ENCODE data around the gene RFX3.

The RFX3 gene

DNA sequence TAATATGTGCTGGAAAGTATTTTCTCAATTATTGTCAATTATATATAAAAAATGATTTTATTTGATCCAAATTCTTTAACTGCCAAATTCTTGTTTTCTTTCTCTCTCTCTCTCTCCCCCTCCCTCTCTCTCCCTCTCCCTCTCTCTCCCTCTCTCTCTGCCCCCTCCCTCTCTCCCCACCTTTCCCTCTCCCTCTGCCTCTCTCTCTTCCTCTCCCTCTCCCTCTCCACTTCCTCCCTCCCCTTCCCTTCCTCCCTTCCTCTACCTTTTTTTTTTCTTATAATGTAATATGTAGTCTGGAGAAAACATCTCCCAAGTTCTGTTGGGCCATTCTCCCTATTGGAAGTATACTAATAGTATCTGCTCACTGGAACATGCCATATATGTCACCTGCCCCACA is 6.4 kb upstream of the RFX3 start (continued):
- no peak for TF ChIP-seq ZNF423 (tag by site-specific recombination; IDR thresholded peaks at IDR 0.05)

DNA sequence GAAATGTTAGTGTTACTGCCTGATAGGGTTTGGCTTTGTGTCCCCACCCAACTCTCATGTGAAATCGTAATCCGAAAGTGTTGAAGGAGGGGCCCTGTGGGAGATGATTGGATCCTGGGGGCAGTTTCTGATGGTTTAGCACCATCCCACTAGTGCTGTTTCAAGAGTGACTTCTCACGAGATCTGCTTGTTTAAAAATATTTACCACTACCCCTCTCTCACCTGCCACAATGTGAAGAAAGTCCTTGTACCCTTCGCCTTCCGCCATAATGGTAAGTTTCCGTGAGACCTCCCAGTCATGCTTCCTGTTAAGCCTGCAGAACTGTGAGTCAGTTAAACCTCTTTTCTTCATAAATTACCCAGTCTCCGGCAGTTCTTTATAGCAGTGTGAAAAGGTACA is 2.6 kb upstream of the RFX3 start:
- Histone ChIP-seq H3K4me1 (ENCODE audit: control insufficient read depth, insufficient read depth, low read length) (peaks cover 2% of the 10 kb centered on the region; the same call in 1 of the 2 replicates), H3K36me3 (ENCODE audit: control insufficient read depth in 2 of 2, insufficient read depth in 1 of 2, low read length in 2 of 2) (no peaks in the 10 kb centered on the region; a peak in 1 of 3 replicates), H3K4me3 (ENCODE audit: low read depth, low read length) (no peak overlapping the region), H3K9me3 (ENCODE audit: control insufficient read depth, insufficient read depth, low read depth, low read length) (no peaks in the 10 kb centered on the region), H3K27ac (ENCODE audit: extremely low read depth, low read depth, low read length) (no peak overlapping the region)
- ChIA-PET CTCF (interaction anchor here (0.7 kb wide), 1 partner anchor 634 kb away, joined by 3 read pairs; no protein-coding TSS in a partner anchor), POLR2A (interaction anchor here (3.1 kb wide), 1 partner anchor 21 kb away, joined by 33 read pairs; no protein-coding TSS in a partner anchor)
- TF ChIP-seq ZNF473 (tag by site-specific recombination; IDR thresholded peaks at IDR 0.05) (no peak), ZFP41 (tag by site-specific recombination; IDR thresholded peaks at IDR 0.05; ENCODE audit: borderline replicate concordance) (no peak)

DNA sequence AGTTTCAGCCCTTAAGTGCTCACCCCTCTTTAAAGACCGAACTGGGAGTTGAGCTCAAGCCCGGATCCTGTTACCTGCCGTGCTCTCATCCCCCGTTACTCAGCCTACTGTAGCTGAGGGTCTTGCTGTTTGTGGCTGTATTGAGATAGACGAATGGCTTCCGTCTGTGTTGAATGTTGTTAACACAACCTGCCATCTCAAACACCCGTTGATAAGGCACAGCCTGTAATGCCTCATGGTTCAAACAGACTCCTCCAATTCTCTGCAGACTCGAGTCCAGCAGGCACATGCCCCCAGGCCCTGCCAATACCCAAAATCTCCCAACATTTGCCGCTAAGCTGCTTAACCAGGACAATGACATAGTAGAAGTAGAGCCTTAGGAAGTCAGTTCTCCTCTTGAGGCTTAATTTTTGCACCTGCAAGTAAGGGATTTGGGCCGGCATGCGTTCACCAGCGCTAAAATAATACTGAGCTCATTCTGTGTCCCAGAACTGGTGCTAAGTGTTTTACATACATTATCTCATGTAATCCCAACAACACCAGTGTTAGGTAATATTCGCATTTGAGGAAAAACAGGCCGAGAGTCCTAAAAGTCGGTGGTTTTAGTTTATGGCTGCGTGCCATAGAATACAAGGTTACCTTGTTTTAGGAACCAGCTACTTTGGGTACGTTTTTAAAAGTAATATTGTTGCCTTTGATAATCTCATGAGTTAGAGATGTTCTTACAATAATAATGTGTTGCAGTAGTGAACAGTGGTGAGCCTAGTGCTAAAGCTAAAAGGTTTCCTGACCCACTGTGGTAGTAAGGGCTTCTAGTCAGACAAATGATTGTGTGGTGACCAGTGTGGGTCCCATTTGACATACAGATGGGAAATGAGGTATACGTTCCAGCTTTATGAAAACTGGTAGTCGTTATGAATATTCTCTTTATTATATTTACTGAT is 1.5 kb upstream of the RFX3 start:
- Histone ChIP-seq H3K4me3 (ENCODE audit: low read depth, low read length) (peak overlapping the region; percentile 95), H3K4me1 (ENCODE audit: control insufficient read depth, insufficient read depth, low read length) (peaks cover 2% of the 10 kb centered on the region; the same call in 1 of the 2 replicates), H3K36me3 (ENCODE audit: control insufficient read depth in 2 of 2, insufficient read depth in 1 of 2, low read length in 2 of 2) (no peaks in the 10 kb centered on the region; a peak in 1 of 3 replicates), H3K27ac (ENCODE audit: extremely low read depth, low read depth, low read length) (peak overlapping the region; percentile 100), H3K9me3 (ENCODE audit: control insufficient read depth, insufficient read depth, low read depth, low read length) (no peaks in the 10 kb centered on the region)
- ChIA-PET CTCF (interaction anchor here (0.6 to 1.1 kb wide), 4 partner anchors 58 to 669 kb away, joined by 3 to 5 read pairs (median 3); no protein-coding TSS in a partner anchor), POLR2A (interaction anchor here (0.8 to 3.1 kb wide), 9 partner anchors 10 to 683 kb away, joined by 3 to 33 read pairs (median 4); partner anchors contain the start of gene PUM3)
- TF ChIP-seq YY1 (tag by site-specific recombination; IDR thresholded peaks at IDR 0.05) (no peak), ZNF664 (tag by site-specific recombination; IDR thresholded peaks at IDR 0.05) (0 out of 2 replicates have a peak, but pooled peaks have one; percentile 12), ZNF335 (tag by site-specific recombination; conservative IDR thresholded peaks at IDR 0.05) (0 out of 2 replicates have a peak, but pooled peaks have one; percentile 18), ZNF521 (tag by site-specific recombination; IDR thresholded peaks at IDR 0.05) (no peak)

DNA sequence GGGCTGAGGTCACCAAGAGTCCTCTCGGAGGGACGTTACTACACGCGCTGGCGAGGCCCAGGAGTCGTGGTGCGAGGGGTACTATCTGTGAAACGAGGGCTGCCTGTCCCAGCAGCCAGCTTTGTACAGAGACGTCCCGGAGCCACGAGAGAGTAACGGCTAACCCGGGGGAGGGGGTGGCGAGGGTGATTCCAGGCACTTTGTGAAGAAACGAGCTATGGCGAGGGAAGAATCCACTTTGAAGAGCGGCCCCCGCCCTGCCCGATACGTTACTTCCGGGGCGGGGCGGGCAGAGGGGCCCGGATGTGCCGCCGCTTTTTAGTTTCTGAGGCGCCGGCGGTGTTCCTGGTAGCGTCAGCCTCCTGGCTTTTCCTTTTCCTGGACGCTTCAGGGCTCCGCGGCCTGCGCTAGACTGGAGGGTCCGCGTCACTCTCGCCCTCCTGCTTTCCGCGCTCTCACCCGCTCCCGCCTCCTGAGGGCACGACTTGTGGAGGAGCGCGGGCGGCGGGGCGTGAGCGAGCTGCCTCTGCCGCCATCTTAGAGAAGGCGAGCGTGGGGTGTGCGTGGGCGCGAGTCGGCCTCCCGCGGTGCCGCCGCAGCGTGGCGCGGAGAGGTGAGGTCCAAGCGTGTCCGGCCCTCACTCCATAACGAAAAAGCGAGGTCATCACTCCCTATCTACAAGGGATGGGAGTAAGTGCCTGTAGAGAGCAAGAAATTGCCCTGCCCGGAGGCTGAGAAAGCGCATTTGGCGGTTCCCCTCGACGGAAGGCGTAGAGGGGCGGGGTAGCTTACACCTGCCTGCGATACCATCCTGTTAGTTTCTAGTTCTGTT is 580 bp upstream of the RFX3 start:
- H3K36me3 ChIP-seq (ENCODE audit: control insufficient read depth in 2 of 2, insufficient read depth in 1 of 2, low read length in 2 of 2): no peaks in the 10 kb centered on the region; a peak in 1 of 3 replicates
- H3K4me3 ChIP-seq (ENCODE audit: low read depth, low read length): peak overlapping the region; percentile 95
- peaks cover 2% of the 10 kb centered on the region; the same call in 1 of the 2 replicates for H3K4me1 ChIP-seq (ENCODE audit: control insufficient read depth, insufficient read depth, low read length)
- no peaks in the 10 kb centered on the region for H3K9me3 ChIP-seq (ENCODE audit: control insufficient read depth, insufficient read depth, low read depth, low read length)
- peak overlapping the region; percentile 100 for H3K27ac ChIP-seq (ENCODE audit: extremely low read depth, low read depth, low read length)
- CTCF ChIA-PET: interaction anchor here (1.0 kb wide), 1 partner anchor 59 kb away, joined by 5 read pairs; no protein-coding TSS in a partner anchor
- POLR2A ChIA-PET: interaction anchor here (0.6 to 3.1 kb wide), 16 partner anchors 9 to 886 kb away, joined by 3 to 33 read pairs (median 3); partner anchors contain the start of gene PUM3
- peak; percentile 29; the same call in 1 of the 2 replicates for TF ChIP-seq CTCF (tag by site-specific recombination; IDR thresholded peaks at IDR 0.05)
- TF ChIP-seq ZNF660 (tag by site-specific recombination; IDR thresholded peaks at IDR 0.05): peak; percentile 65; the same call in 1 of the 2 replicates
- peak; percentile 31; the same call in 1 of the 2 replicates for TF ChIP-seq ZBTB48 (tag by site-specific recombination; IDR thresholded peaks at IDR 0.05)
- peak; percentile 53 for TF ChIP-seq ZNF629 (tag by site-specific recombination; IDR thresholded peaks at IDR 0.05)
- TF ChIP-seq, protein P1, sequence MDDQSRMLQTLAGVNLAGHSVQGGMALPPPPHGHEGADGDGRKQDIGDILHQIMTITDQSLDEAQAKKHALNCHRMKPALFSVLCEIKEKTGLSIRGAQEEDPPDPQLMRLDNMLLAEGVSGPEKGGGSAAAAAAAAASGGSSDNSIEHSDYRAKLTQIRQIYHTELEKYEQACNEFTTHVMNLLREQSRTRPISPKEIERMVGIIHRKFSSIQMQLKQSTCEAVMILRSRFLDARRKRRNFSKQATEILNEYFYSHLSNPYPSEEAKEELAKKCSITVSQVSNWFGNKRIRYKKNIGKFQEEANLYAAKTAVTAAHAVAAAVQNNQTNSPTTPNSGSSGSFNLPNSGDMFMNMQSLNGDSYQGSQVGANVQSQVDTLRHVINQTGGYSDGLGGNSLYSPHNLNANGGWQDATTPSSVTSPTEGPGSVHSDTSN (CRISPR knock-in tag; IDR thresholded peaks at IDR 0.05): peak; percentile 36
- no peak for TF ChIP-seq ZNF175 (tag by site-specific recombination; IDR thresholded peaks at IDR 0.05)
- TF ChIP-seq, protein P2, sequence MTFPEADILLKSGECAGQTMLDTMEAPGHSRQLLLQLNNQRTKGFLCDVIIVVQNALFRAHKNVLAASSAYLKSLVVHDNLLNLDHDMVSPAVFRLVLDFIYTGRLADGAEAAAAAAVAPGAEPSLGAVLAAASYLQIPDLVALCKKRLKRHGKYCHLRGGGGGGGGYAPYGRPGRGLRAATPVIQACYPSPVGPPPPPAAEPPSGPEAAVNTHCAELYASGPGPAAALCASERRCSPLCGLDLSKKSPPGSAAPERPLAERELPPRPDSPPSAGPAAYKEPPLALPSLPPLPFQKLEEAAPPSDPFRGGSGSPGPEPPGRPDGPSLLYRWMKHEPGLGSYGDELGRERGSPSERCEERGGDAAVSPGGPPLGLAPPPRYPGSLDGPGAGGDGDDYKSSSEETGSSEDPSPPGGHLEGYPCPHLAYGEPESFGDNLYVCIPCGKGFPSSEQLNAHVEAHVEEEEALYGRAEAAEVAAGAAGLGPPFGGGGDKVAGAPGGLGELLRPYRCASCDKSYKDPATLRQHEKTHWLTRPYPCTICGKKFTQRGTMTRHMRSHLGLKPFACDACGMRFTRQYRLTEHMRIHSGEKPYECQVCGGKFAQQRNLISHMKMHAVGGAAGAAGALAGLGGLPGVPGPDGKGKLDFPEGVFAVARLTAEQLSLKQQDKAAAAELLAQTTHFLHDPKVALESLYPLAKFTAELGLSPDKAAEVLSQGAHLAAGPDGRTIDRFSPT (tag by site-specific recombination; IDR thresholded peaks at IDR 0.05): 0 out of 2 replicates have a peak, but pooled peaks have one; percentile 6
- TF ChIP-seq EGR2 (tag by site-specific recombination; IDR thresholded peaks at IDR 0.05; ENCODE audit: low read depth): peak; percentile 93
- 0 out of 2 replicates have a peak, but pooled peaks have one; percentile 22 for TF ChIP-seq ZFP37 (tag by site-specific recombination; IDR thresholded peaks at IDR 0.05)
- 0 out of 2 replicates have a peak, but pooled peaks have one; percentile 46 for TF ChIP-seq ZNF777 (tag by site-specific recombination; IDR thresholded peaks at IDR 0.05; ENCODE audit: borderline replicate concordance)
- peak; percentile 81 for TF ChIP-seq SP2 (tag by site-specific recombination; IDR thresholded peaks at IDR 0.05)
- TF ChIP-seq, protein P3, sequence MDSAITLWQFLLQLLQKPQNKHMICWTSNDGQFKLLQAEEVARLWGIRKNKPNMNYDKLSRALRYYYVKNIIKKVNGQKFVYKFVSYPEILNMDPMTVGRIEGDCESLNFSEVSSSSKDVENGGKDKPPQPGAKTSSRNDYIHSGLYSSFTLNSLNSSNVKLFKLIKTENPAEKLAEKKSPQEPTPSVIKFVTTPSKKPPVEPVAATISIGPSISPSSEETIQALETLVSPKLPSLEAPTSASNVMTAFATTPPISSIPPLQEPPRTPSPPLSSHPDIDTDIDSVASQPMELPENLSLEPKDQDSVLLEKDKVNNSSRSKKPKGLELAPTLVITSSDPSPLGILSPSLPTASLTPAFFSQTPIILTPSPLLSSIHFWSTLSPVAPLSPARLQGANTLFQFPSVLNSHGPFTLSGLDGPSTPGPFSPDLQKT (IDR thresholded peaks at IDR 0.05; ENCODE audit: borderline replicate concordance, low read depth, low read length): peak; percentile 48; the same call in 1 of the 2 replicates
